ENCODE data around the gene APOD. TPM values are rescaled to one million over a fixed set of nuclear protein-coding genes. Genes with fewer than 3 reads are reported as not detected.

Gene APOD
- total and polyA plus RNA-seq, 10 of the 15 experiments (the other 5 are each of a cell fraction or from before 2014, with no cell fraction given) = 0.06 to 0.77 (median 0.47) TPM; not detected in 3

- in situ Hi-C loops (cut with MboI) = no loop called here
- H3K9me3 ChIP-seq (replicated peaks; ENCODE audit: control insufficient read depth, insufficient read depth, low read length) = no peaks in the 10 kb centered on the region
- H3K27me3 ChIP-seq (replicated peaks in 1 of 2; ENCODE audit: control insufficient read depth in 2 of 2, insufficient read depth in 2 of 2, low read length in 1 of 2) = no peaks in the 10 kb centered on the region
- no peak overlapping the region for H3K9ac ChIP-seq (ENCODE audit: control insufficient read depth, insufficient read depth, low read length)
- H3K4me2 ChIP-seq (ENCODE audit: control insufficient read depth, insufficient read depth) = no peak overlapping the region
- H3K4me1 ChIP-seq (ENCODE audit: control insufficient read depth, insufficient read depth, low read length) = no peaks in the 10 kb centered on the region; the same call in 1 of the 2 replicates
- H4K20me1 ChIP-seq (ENCODE audit: control insufficient read depth, insufficient read depth) = no peaks in the 10 kb centered on the region
- H3K79me2 ChIP-seq (ENCODE audit: control insufficient read depth, insufficient read depth, low read length) = no peaks in the 10 kb centered on the region
- no peaks in the 10 kb centered on the region for H3K36me3 ChIP-seq (ENCODE audit: control insufficient read depth in 2 of 2, insufficient read depth in 2 of 2, low read length in 1 of 2)
- BruUV-seq (replicated peaks) = no TSS peak
- ATAC-seq = no peak
- SMC1A ChIA-PET (ENCODE audit: uncharacterized antibody, unreplicated experiment) = interaction anchor here (1.0 to 2.0 kb wide), 3 partner anchors 11 to 37 kb away, joined by 3 to 6 read pairs (median 4); no protein-coding TSS in a partner anchor
- RAD21 ChIA-PET (ENCODE audit: unreplicated experiment) = no interaction called here
- no peak overlapping the region for H3K4me3 ChIP-seq
- DNase-seq (ENCODE audit: low read depth, low spot score) = no peak
- WGBS (ENCODE audit: insufficient coverage, insufficient replicate concordance, low lambda C conversion rate, missing lambda C conversion rate) = 61% methylated on average over 9 of the region's 9 CpGs
- CTCF ChIA-PET = interaction anchor here (0.7 to 1.1 kb wide), 3 partner anchors 16 to 576 kb away, joined by 3 to 6 read pairs (median 3); no protein-coding TSS in a partner anchor
- no peak overlapping the region for H3K27ac ChIP-seq (ENCODE audit: control insufficient read depth, insufficient read depth)
- intact Hi-C loops (cut with micrococcal nuclease; ENCODE audit: unreplicated experiment) = no loop called here
- FAIRE-seq = no peak
- no peak overlapping the region for H2AFZ ChIP-seq (ENCODE audit: control insufficient read depth, low read depth, low read length)
- TF ChIP-seq ZNF592 (IDR thresholded peaks at IDR 0.05) (no peak), POLR2AphosphoS5 (IDR thresholded peaks at IDR 0.05; ENCODE audit: low read length) (no peak), PML (IDR thresholded peaks at IDR 0.05; ENCODE audit: low read length) (no peak), ASH2L (IDR thresholded peaks at IDR 0.05; ENCODE audit: borderline replicate concordance, low read depth) (no peak), NRF1 (conservative IDR thresholded peaks at IDR 0.05; ENCODE audit: low read depth, low read length) (no peak), RAD51 (IDR thresholded peaks at IDR 0.05) (no peak), EZH2 (IDR thresholded peaks at IDR 0.05; ENCODE audit: borderline replicate concordance, control insufficient read depth, low read depth, low read length) (no peak), GATAD2B (conservative IDR thresholded peaks at IDR 0.05; ENCODE audit: low read depth) (no peak), NFIC (IDR thresholded peaks at IDR 0.05; ENCODE audit: low read depth, low read length) (no peak), RUNX3 (IDR thresholded peaks at IDR 0.05; ENCODE audit: low read length) (no peak), EGR1 (IDR thresholded peaks at IDR 0.05; ENCODE audit: borderline replicate concordance in 1 of 2, low read depth in 2 of 2, low read length in 2 of 2) (no peak), ZSCAN29 (IDR thresholded peaks at IDR 0.05) (no peak)
- TF ChIP-seq, protein P1, sequence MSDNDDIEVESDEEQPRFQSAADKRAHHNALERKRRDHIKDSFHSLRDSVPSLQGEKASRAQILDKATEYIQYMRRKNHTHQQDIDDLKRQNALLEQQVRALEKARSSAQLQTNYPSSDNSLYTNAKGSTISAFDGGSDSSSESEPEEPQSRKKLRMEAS (IDR thresholded peaks at IDR 0.05; ENCODE audit: low read depth, low read length) = no peak
- TF ChIP-seq, protein P2, sequence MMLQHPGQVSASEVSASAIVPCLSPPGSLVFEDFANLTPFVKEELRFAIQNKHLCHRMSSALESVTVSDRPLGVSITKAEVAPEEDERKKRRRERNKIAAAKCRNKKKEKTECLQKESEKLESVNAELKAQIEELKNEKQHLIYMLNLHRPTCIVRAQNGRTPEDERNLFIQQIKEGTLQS (IDR thresholded peaks at IDR 0.05; ENCODE audit: borderline replicate concordance, extremely low read depth, low read depth, low read length) = no peak
- TF ChIP-seq, protein P3, sequence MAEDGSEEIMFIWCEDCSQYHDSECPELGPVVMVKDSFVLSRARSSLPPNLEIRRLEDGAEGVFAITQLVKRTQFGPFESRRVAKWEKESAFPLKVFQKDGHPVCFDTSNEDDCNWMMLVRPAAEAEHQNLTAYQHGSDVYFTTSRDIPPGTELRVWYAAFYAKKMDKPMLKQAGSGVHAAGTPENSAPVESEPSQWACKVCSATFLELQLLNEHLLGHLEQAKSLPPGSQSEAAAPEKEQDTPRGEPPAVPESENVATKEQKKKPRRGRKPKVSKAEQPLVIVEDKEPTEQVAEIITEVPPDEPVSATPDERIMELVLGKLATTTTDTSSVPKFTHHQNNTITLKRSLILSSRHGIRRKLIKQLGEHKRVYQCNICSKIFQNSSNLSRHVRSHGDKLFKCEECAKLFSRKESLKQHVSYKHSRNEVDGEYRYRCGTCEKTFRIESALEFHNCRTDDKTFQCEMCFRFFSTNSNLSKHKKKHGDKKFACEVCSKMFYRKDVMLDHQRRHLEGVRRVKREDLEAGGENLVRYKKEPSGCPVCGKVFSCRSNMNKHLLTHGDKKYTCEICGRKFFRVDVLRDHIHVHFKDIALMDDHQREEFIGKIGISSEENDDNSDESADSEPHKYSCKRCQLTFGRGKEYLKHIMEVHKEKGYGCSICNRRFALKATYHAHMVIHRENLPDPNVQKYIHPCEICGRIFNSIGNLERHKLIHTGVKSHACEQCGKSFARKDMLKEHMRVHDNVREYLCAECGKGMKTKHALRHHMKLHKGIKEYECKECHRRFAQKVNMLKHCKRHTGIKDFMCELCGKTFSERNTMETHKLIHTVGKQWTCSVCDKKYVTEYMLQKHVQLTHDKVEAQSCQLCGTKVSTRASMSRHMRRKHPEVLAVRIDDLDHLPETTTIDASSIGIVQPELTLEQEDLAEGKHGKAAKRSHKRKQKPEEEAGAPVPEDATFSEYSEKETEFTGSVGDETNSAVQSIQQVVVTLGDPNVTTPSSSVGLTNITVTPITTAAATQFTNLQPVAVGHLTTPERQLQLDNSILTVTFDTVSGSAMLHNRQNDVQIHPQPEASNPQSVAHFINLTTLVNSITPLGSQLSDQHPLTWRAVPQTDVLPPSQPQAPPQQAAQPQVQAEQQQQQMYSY (CRISPR knock-in tag; IDR thresholded peaks at IDR 0.05) = no peak
- POLR2A ChIA-PET = interaction anchor here (0.6 kb wide), 1 partner anchor 349 kb away, joined by 5 read pairs; no protein-coding TSS in a partner anchor
Observed at GRCh38 chr3:195582947-195583346, 793 bp downstream of the APOD start.

Measured in GM12878 (cell line).